Tibial nerve (tissue), 4 donors: ENCODE results near the gene GPR34. TPM values are rescaled to one million over a fixed set of nuclear protein-coding genes. Genes with fewer than 3 reads are reported as not detected.

Experiments used
- DNase-seq, 2 donors: peaks; one replicate each; pipeline ENCODE4 v3.0.0-alpha.2; 2019; ENCODE audit warnings: low spot score in 2 of 2
- H3K27ac ChIP-seq, 4 donors: fragments of 200-600 bp; sonication (generic) in 3 of 4; one replicate each; pipeline ENCODE4 v1.5.1; 2017 to 2019; ENCODE audit warnings: mild to moderate bottlenecking in 1 of 4
- H3K27me3 ChIP-seq, 2 donors: fragments of 200-600 bp; sonication (generic) in 1 of 2; one replicate each; pipeline versions ENCODE4 v1.5.1 to v1.6.0; 2017 to 2019
- H3K36me3 ChIP-seq, 3 donors: fragments of 200-600 bp; sonication (generic); one replicate each; pipeline ENCODE4 v1.5.1; 2018 to 2019
- H3K4me1 ChIP-seq, 4 donors: fragments of 200-600 bp; sonication (generic) in 3 of 4; one replicate each; pipeline ENCODE4 v1.5.1; 2017 to 2019
- H3K4me3 ChIP-seq, 4 donors: fragments of 200-600 bp; sonication (generic) in 3 of 4; one replicate each; pipeline ENCODE4 v1.5.1; 2017 to 2019; ENCODE audit warnings: mild to moderate bottlenecking in 1 of 4, moderate library complexity in 1 of 4
- H3K9me3 ChIP-seq, 4 donors: fragments of 200-600 bp; sonication (generic) in 3 of 4; one replicate each; pipeline ENCODE4 v1.5.1; 2017 to 2019
- EP300 ChIP-seq, 2 donors: sonication (generic); formaldehyde crosslinking; IDR thresholded peaks; one replicate each; pipeline ENCODE4 v1.6.1; 2017; ENCODE audit warnings: antibody characterized with exemption in 2 of 2, mild to moderate bottlenecking in 1 of 2
- POLR2A ChIP-seq, 2 donors: fragments of 450-650 bp; IDR thresholded peaks; one replicate each; pipeline ENCODE4 v1.6.1; 2017; ENCODE audit warnings: antibody characterized with exemption in 2 of 2, mild to moderate bottlenecking in 2 of 2, moderate library complexity in 2 of 2
- WGBS, 2 donors: methylation state at CpG; one replicate each; pipeline ENCODE4 v1.1.5; 2018; 5-methylcytosine and 5-hydroxymethylcytosine counted together
- total RNA-seq, 4 donors: library from RNA; depleted of rRNA; stranded (reverse); fragments of >200 nt; gene quantifications; one replicate each; pipeline ENCODE4 v1.1.0, GENCODE V29; 2016
- TF ChIP-seq, protein P1 (sequence below), 5 experiments: fragments of 200-600 bp in 3 of 5; fragments of 450-650 bp in 2 of 5; sonication (generic) in 3 of 5; IDR thresholded peaks; one replicate each; pipeline ENCODE4 v1.5.1; 2016 to 2019; ENCODE audit warnings: antibody characterized with exemption in 5 of 5, mild to moderate bottlenecking in 3 of 5, moderate library complexity in 2 of 5

Gene GPR34
- total RNA-seq, 4 donors from 2014 or later: 5.0 to 19.4 (median 11.3) TPM

DNA sequence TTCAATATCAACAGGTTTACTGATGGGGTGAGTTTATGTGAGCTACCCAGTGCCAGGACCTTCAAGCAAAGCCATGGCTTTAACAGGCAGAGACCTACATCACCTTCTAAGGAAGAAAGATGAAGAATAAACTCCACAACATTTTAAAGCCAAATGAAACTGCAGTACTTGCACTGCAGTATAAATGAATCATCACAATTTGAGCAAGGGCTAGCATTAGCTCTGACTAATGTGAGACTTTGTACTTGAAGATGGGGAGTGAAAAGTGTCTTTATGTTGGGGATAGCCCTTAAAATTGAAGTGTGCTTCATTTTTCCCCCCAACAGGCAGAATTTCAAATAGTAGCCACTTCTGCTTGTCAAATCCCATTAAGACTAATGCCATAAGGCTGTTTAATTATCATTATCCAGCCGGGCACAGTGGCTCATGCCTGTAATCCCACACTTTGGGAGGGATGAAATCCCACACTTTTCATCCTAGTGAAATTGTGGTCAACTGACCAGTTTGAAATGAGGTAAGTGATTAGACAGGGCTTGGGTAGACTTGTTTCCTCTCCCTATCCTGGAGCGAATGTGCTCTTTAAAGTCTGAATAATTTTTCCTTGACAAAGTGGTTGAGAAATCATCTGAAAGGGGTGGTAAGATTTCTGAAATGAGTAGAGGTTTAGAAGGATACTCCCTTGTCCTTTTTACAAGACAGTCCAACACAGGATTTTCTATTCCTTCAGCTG, 27.2 kb upstream of the GPR34 start:
- no peak overlapping the region for H3K4me3 ChIP-seq
- TF ChIP-seq EP300 (IDR thresholded peaks at IDR 0.05) (no peak), POLR2A (IDR thresholded peaks at IDR 0.05) (no peak)
- TF ChIP-seq, protein P1, sequence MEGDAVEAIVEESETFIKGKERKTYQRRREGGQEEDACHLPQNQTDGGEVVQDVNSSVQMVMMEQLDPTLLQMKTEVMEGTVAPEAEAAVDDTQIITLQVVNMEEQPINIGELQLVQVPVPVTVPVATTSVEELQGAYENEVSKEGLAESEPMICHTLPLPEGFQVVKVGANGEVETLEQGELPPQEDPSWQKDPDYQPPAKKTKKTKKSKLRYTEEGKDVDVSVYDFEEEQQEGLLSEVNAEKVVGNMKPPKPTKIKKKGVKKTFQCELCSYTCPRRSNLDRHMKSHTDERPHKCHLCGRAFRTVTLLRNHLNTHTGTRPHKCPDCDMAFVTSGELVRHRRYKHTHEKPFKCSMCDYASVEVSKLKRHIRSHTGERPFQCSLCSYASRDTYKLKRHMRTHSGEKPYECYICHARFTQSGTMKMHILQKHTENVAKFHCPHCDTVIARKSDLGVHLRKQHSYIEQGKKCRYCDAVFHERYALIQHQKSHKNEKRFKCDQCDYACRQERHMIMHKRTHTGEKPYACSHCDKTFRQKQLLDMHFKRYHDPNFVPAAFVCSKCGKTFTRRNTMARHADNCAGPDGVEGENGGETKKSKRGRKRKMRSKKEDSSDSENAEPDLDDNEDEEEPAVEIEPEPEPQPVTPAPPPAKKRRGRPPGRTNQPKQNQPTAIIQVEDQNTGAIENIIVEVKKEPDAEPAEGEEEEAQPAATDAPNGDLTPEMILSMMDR (IDR thresholded peaks at IDR 0.05): no peak
- no peaks in the 10 kb centered on the region for H3K9me3 ChIP-seq
- H3K27me3 ChIP-seq: no peaks in the 10 kb centered on the region
- peaks cover 0 to 19% (median 0%) of the 10 kb centered on the region in 3 donors for H3K36me3 ChIP-seq
- 70 to 93% methylated on average over 2 of the region's 2 CpGs for WGBS, 2 donors
- no peaks in the 10 kb centered on the region for H3K4me1 ChIP-seq
- no peak for DNase-seq
- H3K27ac ChIP-seq: no peak overlapping the region

DNA sequence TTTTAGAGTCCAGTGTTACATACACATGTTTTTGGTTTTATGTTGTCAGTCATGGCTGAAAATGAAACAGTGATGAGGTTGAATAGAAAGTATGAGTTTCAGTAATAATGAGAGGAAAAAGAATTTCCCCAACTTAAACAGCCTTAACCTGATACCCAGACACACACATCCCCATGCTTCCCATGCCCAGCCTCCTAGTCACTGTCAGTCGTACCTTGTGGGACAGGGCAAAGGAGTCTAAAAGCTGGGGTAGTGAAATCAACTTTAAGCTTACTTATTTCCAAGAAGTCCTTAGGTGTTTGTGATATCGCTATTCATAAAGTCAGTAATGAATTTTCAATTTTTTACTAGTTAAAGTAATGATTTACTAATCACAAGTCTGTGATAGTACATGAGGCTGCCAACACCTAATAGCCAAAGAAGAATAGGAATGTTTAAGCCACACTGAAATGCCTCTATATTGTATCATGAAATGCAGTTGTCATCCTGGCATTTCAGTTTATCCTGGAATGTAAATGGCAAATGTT, 24.3 kb upstream of the GPR34 start:
- WGBS, 2 donors: 90 to 96% methylated on average over 2 of the region's 2 CpGs
- H3K4me1 ChIP-seq: no peaks in the 10 kb centered on the region

DNA sequence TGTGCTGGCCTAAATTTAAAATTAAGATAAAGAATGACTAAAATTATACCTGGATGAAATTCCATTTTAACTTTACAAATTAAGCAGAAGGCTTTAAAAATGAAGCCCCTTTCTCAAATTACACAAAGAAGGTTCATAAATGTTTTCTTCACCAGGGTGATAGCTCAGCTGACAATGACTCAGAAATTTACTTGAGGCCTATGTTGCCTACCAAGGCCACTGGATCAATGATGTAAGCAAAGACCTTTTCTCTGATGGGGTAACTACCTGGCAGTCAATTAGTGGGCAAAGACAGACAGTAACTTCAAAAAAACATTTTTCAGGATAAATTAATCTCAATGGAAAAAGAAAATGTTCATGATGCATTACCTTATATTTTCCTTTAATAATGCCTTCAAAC, 23.9 kb upstream of the GPR34 start:
- no peaks in the 10 kb centered on the region for H3K36me3 ChIP-seq
- TF ChIP-seq EP300 (IDR thresholded peaks at IDR 0.05) (no peak), POLR2A (IDR thresholded peaks at IDR 0.05) (no peak)
- TF ChIP-seq, protein P1 (IDR thresholded peaks at IDR 0.05): no peak
- no peak overlapping the region for H3K27ac ChIP-seq
- H3K27me3 ChIP-seq: peaks cover 0 to 2% of the 10 kb centered on the region in 2 donors
- no peaks in the 10 kb centered on the region for H3K9me3 ChIP-seq
- H3K4me1 ChIP-seq: no peaks in the 10 kb centered on the region
- no peak for DNase-seq
- no peak overlapping the region for H3K4me3 ChIP-seq

More for the DNA sequence above, 24.3 kb upstream of the GPR34 start:
- no peaks in the 10 kb centered on the region for H3K9me3 ChIP-seq
- H3K36me3 ChIP-seq: peaks cover 0 to 2% (median 0%) of the 10 kb centered on the region in 3 donors
- no peak overlapping the region for H3K4me3 ChIP-seq
- TF ChIP-seq POLR2A (IDR thresholded peaks at IDR 0.05) (no peak), EP300 (IDR thresholded peaks at IDR 0.05) (no peak)
- TF ChIP-seq, protein P1 (IDR thresholded peaks at IDR 0.05): no peak
- no peak for DNase-seq
- H3K27ac ChIP-seq: no peak overlapping the region
- no peaks in the 10 kb centered on the region for H3K27me3 ChIP-seq

DNA sequence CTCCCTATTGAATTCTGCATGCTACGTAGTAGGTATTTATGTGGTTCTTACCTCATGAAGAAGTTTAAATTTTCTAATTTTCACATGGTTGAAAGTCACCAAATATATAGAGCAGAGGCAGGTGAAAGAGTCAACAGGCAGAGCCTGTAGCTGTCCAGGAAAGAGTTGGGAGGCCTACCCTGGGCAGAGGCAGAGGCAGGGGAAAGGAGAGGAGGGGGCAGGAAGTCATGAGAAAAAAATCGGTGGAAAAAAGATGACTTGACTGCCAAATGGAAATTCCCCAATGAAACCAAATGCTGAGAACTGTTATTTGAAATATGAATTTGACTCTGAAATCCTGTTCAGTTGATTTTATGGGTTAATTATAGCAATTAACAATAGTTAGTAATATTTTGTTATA, 23.1 kb upstream of the GPR34 start:
- no peaks in the 10 kb centered on the region for H3K36me3 ChIP-seq
- no peak overlapping the region for H3K27ac ChIP-seq
- no peaks in the 10 kb centered on the region for H3K9me3 ChIP-seq
- H3K4me1 ChIP-seq: no peaks in the 10 kb centered on the region
- peaks cover 0 to 7% of the 10 kb centered on the region in 2 donors for H3K27me3 ChIP-seq
- WGBS, 2 donors: 54 to 64% methylated on average over 2 of the region's 2 CpGs
- no peak overlapping the region for H3K4me3 ChIP-seq
- TF ChIP-seq EP300 (IDR thresholded peaks at IDR 0.05): no peak
- TF ChIP-seq, protein P1 (IDR thresholded peaks at IDR 0.05): no peak
- TF ChIP-seq POLR2A (IDR thresholded peaks at IDR 0.05): no peak
- no peak for DNase-seq

DNA sequence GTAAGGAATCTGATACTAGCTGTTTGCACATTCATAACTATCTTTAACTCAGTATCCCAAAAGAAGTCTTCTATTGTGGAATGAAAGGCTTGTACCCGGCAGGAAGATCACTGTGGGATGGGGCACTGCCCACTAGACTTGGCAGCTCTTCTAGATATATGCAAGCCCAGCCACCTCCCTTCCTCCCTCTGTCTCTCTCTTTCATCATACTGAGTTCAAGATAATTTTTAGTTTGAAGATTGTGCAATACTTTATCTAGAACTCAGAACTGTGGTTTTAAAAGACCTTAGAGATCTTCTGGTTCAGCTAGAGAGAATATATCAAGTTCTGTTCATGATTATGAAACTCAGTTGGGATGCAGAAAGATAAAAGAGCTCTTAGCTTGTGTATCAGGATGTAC, 22.5 kb upstream of the GPR34 start:
- no peak for DNase-seq
- H3K27me3 ChIP-seq: peaks cover 0 to 7% of the 10 kb centered on the region in 2 donors
- H3K36me3 ChIP-seq: no peaks in the 10 kb centered on the region
- TF ChIP-seq, protein P1 (IDR thresholded peaks at IDR 0.05): no peak
- no peak for TF ChIP-seq POLR2A (IDR thresholded peaks at IDR 0.05)
- TF ChIP-seq EP300 (IDR thresholded peaks at IDR 0.05): no peak
- WGBS, 2 donors: 16 to 35% methylated on average over 1 of the region's 1 CpG
- H3K27ac ChIP-seq: no peak overlapping the region
- H3K4me1 ChIP-seq: no peaks in the 10 kb centered on the region
- H3K4me3 ChIP-seq: no peak overlapping the region
- H3K9me3 ChIP-seq: no peaks in the 10 kb centered on the region
